Heart right ventricle (tissue), 16 donors: Measurements from ENCODE around the gene DUT. TPM values are rescaled to one million over a fixed set of nuclear protein-coding genes. Genes with fewer than 3 reads are reported as not detected.

Source experiments
- ATAC-seq, 8 donors: fragments of 200-7000 bp; cut with Tn5 transposase; one replicate each; pipeline ENCODE4 v1.9.1; 2020; ENCODE audit warnings: mild to moderate bottlenecking in 8 of 8, moderate library complexity in 8 of 8, moderate number of reproducible peaks in 1 of 8
- DNase-seq, 2 donors: peaks; one replicate each; pipeline ENCODE4 v3.0.0-alpha.2; 2020
- H3K27ac ChIP-seq, 10 donors: fragments of 200-600 bp; sonication (generic) in 2 of 10; one replicate each; pipeline versions ENCODE4 v1.5.0 to v1.8.0; 2020 to 2022; ENCODE audit warnings: mild to moderate bottlenecking in 3 of 10
- H3K27me3 ChIP-seq, 7 donors: fragments of 200-600 bp; one replicate each; pipeline ENCODE4 v1.8.0; 2021 to 2022; ENCODE audit warnings: mild to moderate bottlenecking in 2 of 7
- H3K36me3 ChIP-seq, 9 donors: fragments of 200-600 bp; sonication (generic) in 1 of 9; one replicate each; pipeline versions ENCODE4 v1.5.0 to v1.8.0; 2020 to 2022; ENCODE audit warnings: mild to moderate bottlenecking in 2 of 9
- H3K4me1 ChIP-seq, 9 donors: fragments of 200-600 bp; sonication (generic) in 1 of 9; one replicate each; pipeline versions ENCODE4 v1.5.0 to v1.8.0; 2020 to 2022; ENCODE audit warnings: mild to moderate bottlenecking in 4 of 9
- H3K4me3 ChIP-seq, 10 donors: fragments of 200-600 bp; sonication (generic) in 2 of 10; one replicate each; pipeline versions ENCODE4 v1.5.0 to v1.8.0; 2020 to 2022; ENCODE audit warnings: mild to moderate bottlenecking in 7 of 10, moderate library complexity in 2 of 10
- H3K9me3 ChIP-seq, 11 donors: fragments of 200-600 bp in 10 of 11; sonication (generic) in 2 of 11; one replicate each; pipeline versions ENCODE4 v1.5.0 to v1.8.0; 2013 to 2022; ENCODE audit warnings: mild to moderate bottlenecking in 2 of 11, control low read depth in 1 of 11, moderate library complexity in 1 of 11
- WGBS, 2 donors: extraction: QIAGEN DNeasy Blood & Tissue Kit; methylation state at CpG; one replicate each; pipeline ENCODE4 v1.1.7; 2013; ENCODE audit warnings: inconsistent platforms in 1 of 2; 5-methylcytosine and 5-hydroxymethylcytosine counted together
- intact Hi-C, 10 donors: fragments of 100-400 bp; cut with DNase I; formaldehyde crosslinking; loops; one replicate each; pipeline versions ENCODE4 v1.11.1 to v1.14.2; 2022
- polyA plus RNA-seq, 2 donors: library from polyadenylated mRNA; stranded (reverse); fragments of 200-250 nt; gene quantifications; one replicate each; pipeline ENCODE4 v1.2.3, GENCODE V29; 2013
- total RNA-seq, 10 donors: library from RNA; stranded (reverse); fragmentation: NEBNext Ultra II Directional in 3 of 10; extraction: Animal tissue kit (Norgen Biotek cat#: 25700) in 3 of 10; gene quantifications; one replicate each; pipeline versions ENCODE4 v1.2.1 to v1.2.4, GENCODE V29; 2021 to 2023
- TF ChIP-seq, protein P1 (sequence below), 9 donors: fragments of 200-600 bp; sonication (generic) in 2 of 9; IDR thresholded peaks; one replicate each; pipeline versions ENCODE4 v1.5.0 to v1.8.0; 2021 to 2022; ENCODE audit warnings: antibody characterized with exemption in 9 of 9, mild to moderate bottlenecking in 5 of 9, moderate library complexity in 1 of 9
- donor health status: Arrhythmogenic right ventricular cardiomyopathy.
- donor health status: ischemic (EF 13 %, LVEDD 7.1; RV severe dilation, severe dysfunction).
- donor health status: healthy with polysubstance abuse.
- donor health status: DM: no; HTN: yes; CAD: no.
- donor health status: DM: no; HTN: no; CAD: no.
- donor health status: ischemic (EF 25% LVEDD 6.9; RV normal size, moderate dysfunction).
- donor health status: ischemic (EF 25% LVEDD 5.7; RV mildly dilated, moderate dysfunction).
- donor health status: healthy.
- donor health status: DM: yes; HTN: yes; CAD: no.
- donor health status: Ischemic cardiomyopathy.
- donor health status: ischemic (EF 35%, LVEDD 5.7; RV mildly dilated, moderate dysfunction).
- donor health status: nonischemic (EF 11% LVEDD 7.7; RV severe dilation, severe dysfunction).
- donor health status: DM: yes; HTN: yes; CAD: no.
- donor health status: PGD.
- donor health status: ischemic (EF 29% LVEDD 5.4; RV normal size, mild dysfunction).
- donor health status: nonischemic (EF 23%, LVEDD 6.1; RV moderate dilation, normal function).

DUT gene
- total and polyA plus RNA-seq, 12 donors = 48.5 to 88.4 (median 62.7) TPM

DNA sequence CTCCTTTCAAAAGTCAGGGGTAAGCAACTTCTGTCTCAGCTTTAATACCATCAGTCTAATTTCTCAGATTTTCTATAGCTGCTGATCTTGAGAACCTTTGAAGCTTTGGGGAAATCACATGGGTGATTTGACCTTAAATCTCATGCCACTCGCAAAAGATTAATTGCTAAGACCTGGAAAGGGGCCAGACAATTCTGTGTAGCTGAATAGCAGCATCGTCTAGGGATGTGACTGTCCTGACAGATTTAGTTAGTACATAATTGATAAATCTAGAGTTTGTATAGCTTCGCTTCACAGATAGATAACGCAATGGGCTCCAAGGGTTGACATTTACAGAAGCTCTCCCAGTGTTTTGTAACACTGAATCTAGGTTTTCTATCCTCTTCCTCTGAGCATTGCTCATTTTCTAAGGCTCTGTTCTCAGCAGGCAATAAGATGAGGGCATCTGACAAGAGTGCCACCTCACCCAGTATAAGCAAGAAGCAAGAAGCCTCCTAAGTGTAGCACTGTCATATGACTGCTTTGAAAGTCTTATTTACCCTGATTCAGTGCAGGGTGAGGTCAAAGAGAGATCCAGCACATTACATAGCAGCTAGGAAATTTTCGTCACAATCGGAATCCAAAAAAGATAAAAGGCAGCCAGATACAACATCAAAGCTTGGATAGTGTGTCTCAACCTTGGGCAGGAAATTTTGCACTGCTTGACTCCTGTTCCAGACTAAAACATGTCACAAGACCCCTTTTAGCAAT is 47.7 kb upstream of the DUT start:
- H3K4me3 ChIP-seq = no peak overlapping the region
- no peaks in the 10 kb centered on the region for H3K36me3 ChIP-seq
- no peaks in the 10 kb centered on the region for H3K9me3 ChIP-seq
- peaks cover 0 to 30% (median 5%) of the 10 kb centered on the region in 9 donors for H3K4me1 ChIP-seq
- WGBS, 2 donors = 40 to 46% methylated on average over 6 of the region's 6 CpGs
- ATAC-seq = peak; percentile 47 to 71 (median 55)
- no peak overlapping the region for H3K27ac ChIP-seq
- intact Hi-C loops = loop anchor here in 7 of 10 donors (2.0 to 10.0 kb wide), 5 partner anchors 169 to 1089 kb away; no protein-coding TSS in a partner anchor
- no peak for DNase-seq
- TF ChIP-seq, protein P1, sequence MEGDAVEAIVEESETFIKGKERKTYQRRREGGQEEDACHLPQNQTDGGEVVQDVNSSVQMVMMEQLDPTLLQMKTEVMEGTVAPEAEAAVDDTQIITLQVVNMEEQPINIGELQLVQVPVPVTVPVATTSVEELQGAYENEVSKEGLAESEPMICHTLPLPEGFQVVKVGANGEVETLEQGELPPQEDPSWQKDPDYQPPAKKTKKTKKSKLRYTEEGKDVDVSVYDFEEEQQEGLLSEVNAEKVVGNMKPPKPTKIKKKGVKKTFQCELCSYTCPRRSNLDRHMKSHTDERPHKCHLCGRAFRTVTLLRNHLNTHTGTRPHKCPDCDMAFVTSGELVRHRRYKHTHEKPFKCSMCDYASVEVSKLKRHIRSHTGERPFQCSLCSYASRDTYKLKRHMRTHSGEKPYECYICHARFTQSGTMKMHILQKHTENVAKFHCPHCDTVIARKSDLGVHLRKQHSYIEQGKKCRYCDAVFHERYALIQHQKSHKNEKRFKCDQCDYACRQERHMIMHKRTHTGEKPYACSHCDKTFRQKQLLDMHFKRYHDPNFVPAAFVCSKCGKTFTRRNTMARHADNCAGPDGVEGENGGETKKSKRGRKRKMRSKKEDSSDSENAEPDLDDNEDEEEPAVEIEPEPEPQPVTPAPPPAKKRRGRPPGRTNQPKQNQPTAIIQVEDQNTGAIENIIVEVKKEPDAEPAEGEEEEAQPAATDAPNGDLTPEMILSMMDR (IDR thresholded peaks at IDR 0.05) = no peak
- peaks cover 0 to 3% (median 0%) of the 10 kb centered on the region in 7 donors for H3K27me3 ChIP-seq

DNA sequence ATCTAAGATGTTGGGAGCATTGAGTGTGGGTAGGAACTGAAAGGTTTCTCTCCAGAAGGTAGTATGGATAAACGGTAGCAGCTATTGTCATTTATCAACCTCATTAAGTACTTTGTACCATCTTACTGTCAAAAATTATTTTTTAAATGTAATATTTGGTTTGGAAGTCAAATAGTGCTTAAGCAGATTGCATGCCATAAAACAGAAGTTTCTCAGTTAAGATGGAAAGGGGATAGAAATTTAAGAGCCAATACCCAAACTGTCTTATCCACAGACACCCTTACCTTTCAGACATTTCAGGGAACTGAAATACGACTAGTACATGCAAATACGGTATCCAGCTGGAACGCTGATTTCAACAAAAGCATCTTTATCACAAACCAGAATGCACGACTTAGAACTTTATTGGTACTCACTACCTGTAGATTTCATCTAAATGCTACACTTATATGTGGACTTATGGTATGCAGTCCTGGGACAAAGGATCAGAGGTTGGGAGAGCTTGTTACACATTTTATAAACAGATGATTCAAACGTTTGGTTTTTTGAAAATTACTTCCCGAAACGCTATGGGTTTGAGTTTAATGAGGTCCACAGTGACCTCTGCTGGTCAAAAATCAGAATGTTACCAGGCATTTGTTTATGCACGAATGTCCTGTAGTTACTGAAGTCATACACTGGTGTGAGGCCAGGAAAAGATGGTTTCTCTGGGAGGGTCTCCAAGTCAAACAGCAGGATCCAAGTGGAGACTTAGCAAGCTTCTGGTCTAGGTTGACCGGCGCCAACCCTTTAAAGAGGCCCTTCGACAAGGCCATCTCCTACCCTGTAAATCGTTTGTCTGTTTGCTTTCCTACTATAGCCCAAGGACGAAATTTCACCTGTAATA is 45.7 kb upstream of the DUT start:
- peak in 1 of 2 donors; percentile 61 for DNase-seq
- intact Hi-C loops = loop anchor here in 8 of 10 donors (2.0 to 10.0 kb wide), 6 partner anchors 171 to 1091 kb away; no protein-coding TSS in a partner anchor
- Histone ChIP-seq H3K4me1 (peaks cover 0 to 30% (median 5%) of the 10 kb centered on the region in 9 donors), H3K27me3 (no peaks in the 10 kb centered on the region), H3K9me3 (no peaks in the 10 kb centered on the region), H3K27ac (no peak overlapping the region), H3K36me3 (no peaks in the 10 kb centered on the region), H3K4me3 (peak overlapping the region in 6 of 10 donors; percentile 9 to 35 (median 28))
- TF ChIP-seq, protein P1 (IDR thresholded peaks at IDR 0.05) = peak; percentile 56 to 82 (median 72)
- 23 to 24% methylated on average over 14 of the region's 14 CpGs for WGBS, 2 donors
- peak in 7 of 8 donors; percentile 70 to 82 (median 78) for ATAC-seq

DNA sequence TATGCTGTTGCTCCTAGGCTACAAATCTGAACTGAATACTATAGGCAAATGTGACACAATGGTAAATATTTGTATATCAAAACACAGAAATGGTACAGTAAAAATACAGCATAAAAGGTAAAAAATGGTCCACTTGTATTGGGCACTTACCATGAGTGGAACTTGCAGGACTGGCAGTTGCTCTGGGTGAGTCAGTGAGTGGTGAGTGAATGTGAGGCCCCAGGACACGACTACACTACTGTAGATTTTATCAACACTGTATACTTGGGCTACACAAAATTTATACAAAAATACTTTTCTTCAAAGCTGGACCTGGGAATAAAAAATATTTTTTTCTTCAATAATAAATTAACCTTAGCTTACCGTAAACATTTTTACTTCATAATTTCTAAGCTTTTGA is 41.6 kb upstream of the DUT start:
- H3K36me3 ChIP-seq = no peaks in the 10 kb centered on the region
- ATAC-seq (no peak), DNase-seq (no peak)
- TF ChIP-seq, protein P1 (IDR thresholded peaks at IDR 0.05) = no peak
- H3K4me3 ChIP-seq = no peak overlapping the region
- H3K4me1 ChIP-seq = peaks cover 0 to 11% (median 0%) of the 10 kb centered on the region in 9 donors
- intact Hi-C loops = loop anchor here in 6 of 10 donors (5.0 to 10.0 kb wide), 5 partner anchors 175 to 1097 kb away; no protein-coding TSS in a partner anchor
- no peak overlapping the region for H3K27ac ChIP-seq
- no peaks in the 10 kb centered on the region for H3K27me3 ChIP-seq
- H3K9me3 ChIP-seq = no peaks in the 10 kb centered on the region
- 84 to 91% methylated on average over 2 of the region's 2 CpGs for WGBS, 2 donors

DNA sequence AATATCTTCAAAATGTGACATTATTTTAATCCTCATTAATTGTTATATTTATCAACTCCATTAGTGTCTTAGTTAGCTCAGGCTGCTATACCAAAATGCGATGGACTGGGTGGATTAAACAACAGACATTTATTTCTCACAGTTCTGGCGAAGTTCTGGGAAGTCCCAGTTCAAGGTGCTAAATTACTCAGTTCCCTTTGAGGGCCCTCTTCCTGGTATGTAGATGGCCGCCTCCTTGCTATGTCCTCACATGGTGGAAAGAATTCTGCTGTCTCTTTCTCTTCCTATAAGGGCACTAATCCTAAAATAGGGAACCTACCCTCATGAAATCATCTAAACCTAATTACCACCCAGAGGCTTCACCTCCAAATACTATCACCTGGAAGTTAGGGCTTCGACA is 38.8 kb upstream of the DUT start:
- DNase-seq (no peak), ATAC-seq (no peak)
- Histone ChIP-seq H3K27me3 (peaks cover 0 to 4% (median 0%) of the 10 kb centered on the region in 7 donors), H3K27ac (no peak overlapping the region), H3K4me3 (no peak overlapping the region), H3K4me1 (no peaks in the 10 kb centered on the region), H3K9me3 (no peaks in the 10 kb centered on the region), H3K36me3 (no peaks in the 10 kb centered on the region)
- intact Hi-C loops = loop anchor here in 1 of 10 donors (5.0 kb wide), 1 partner anchor 1100 kb away; no protein-coding TSS in a partner anchor
- TF ChIP-seq, protein P1 (IDR thresholded peaks at IDR 0.05) = no peak
- WGBS, 2 donors = 85 to 95% methylated on average over 4 of the region's 4 CpGs
